ENCODE results near the gene CD9. TPM values are rescaled to one million over a fixed set of nuclear protein-coding genes. Genes with fewer than 3 reads are reported as not detected.

Gene CD9
- polyA plus RNA-seq, 2 donors = 467 to 898 TPM

GRCh38 chr12:6198985-6199530, 1.1 kb upstream of the CD9 start:
- H3K27me3 ChIP-seq (ENCODE audit: control insufficient read depth in 1 of 2, insufficient read depth in 2 of 2, low read length in 2 of 2) = no peaks in the 10 kb centered on the region
- H3K4me1 ChIP-seq (ENCODE audit: control insufficient read depth in 2 of 2, insufficient read depth in 2 of 2, low read length in 1 of 2) = peaks cover 7 to 25% of the 10 kb centered on the region in 2 donors
- WGBS, 2 donors = 25 to 44% methylated on average over 10 of the region's 10 CpGs
- H3K36me3 ChIP-seq (ENCODE audit: control insufficient read depth in 2 of 2, insufficient read depth in 2 of 2, low read length in 1 of 2) = peaks cover 0 to 9% of the 10 kb centered on the region in 2 donors
- peak overlapping the region in 1 of 2 donors; percentile 15 for H3K4me3 ChIP-seq (ENCODE audit: low read depth in 1 of 2, low read length in 2 of 2)
- peak overlapping the region; percentile 94 to 97 for H3K27ac ChIP-seq (ENCODE audit: low read depth in 2 of 2, low read length in 1 of 2)
- H3K9me3 ChIP-seq (ENCODE audit: control insufficient read depth in 2 of 2, insufficient read depth in 1 of 2, low read depth in 1 of 2, low read length in 1 of 2) = no peaks in the 10 kb centered on the region

GRCh38 chr12:6199531-6200255, 507 bp upstream of the CD9 start:
- Histone ChIP-seq H3K27me3 (ENCODE audit: control insufficient read depth in 1 of 2, insufficient read depth in 2 of 2, low read length in 2 of 2) (no peaks in the 10 kb centered on the region), H3K27ac (ENCODE audit: low read depth in 2 of 2, low read length in 1 of 2) (peak overlapping the region; percentile 94 to 97), H3K4me1 (ENCODE audit: control insufficient read depth in 2 of 2, insufficient read depth in 2 of 2, low read length in 1 of 2) (peaks cover 7 to 29% of the 10 kb centered on the region in 2 donors), H3K4me3 (ENCODE audit: low read depth in 1 of 2, low read length in 2 of 2) (peak overlapping the region; percentile 44 to 87), H3K9me3 (ENCODE audit: control insufficient read depth in 2 of 2, insufficient read depth in 1 of 2, low read depth in 1 of 2, low read length in 1 of 2) (no peaks in the 10 kb centered on the region), H3K36me3 (ENCODE audit: control insufficient read depth in 2 of 2, insufficient read depth in 2 of 2, low read length in 1 of 2) (peaks cover 0 to 9% of the 10 kb centered on the region in 2 donors)
- WGBS, 2 donors = 4 to 7% methylated on average over 40 to 41 of the region's 42 CpGs

- WGBS, 2 donors = 12 to 14% methylated on average over 15 of the region's 15 CpGs
- Histone ChIP-seq H3K4me3 (ENCODE audit: low read depth in 1 of 2, low read length in 2 of 2) (peak overlapping the region; percentile 87 to 88), H3K9me3 (ENCODE audit: control insufficient read depth in 2 of 2, insufficient read depth in 1 of 2, low read depth in 1 of 2, low read length in 1 of 2) (no peaks in the 10 kb centered on the region), H3K4me1 (ENCODE audit: control insufficient read depth in 2 of 2, insufficient read depth in 2 of 2, low read length in 1 of 2) (peaks cover 10 to 34% of the 10 kb centered on the region in 2 donors), H3K27me3 (ENCODE audit: control insufficient read depth in 1 of 2, insufficient read depth in 2 of 2, low read length in 2 of 2) (no peaks in the 10 kb centered on the region), H3K27ac (ENCODE audit: low read depth in 2 of 2, low read length in 1 of 2) (peak overlapping the region; percentile 94 to 96), H3K36me3 (ENCODE audit: control insufficient read depth in 2 of 2, insufficient read depth in 2 of 2, low read length in 1 of 2) (peaks cover 0 to 9% of the 10 kb centered on the region in 2 donors)
Observed at GRCh38 chr12:6201213-6201608, 1.0 kb downstream of the CD9 start.

- peaks cover 10 to 34% of the 10 kb centered on the region in 2 donors for H3K4me1 ChIP-seq (ENCODE audit: control insufficient read depth in 2 of 2, insufficient read depth in 2 of 2, low read length in 1 of 2)
- H3K27ac ChIP-seq (ENCODE audit: low read depth in 2 of 2, low read length in 1 of 2) = peak overlapping the region; percentile 94 to 96
- peaks cover 0 to 9% of the 10 kb centered on the region in 2 donors for H3K36me3 ChIP-seq (ENCODE audit: control insufficient read depth in 2 of 2, insufficient read depth in 2 of 2, low read length in 1 of 2)
- H3K4me3 ChIP-seq (ENCODE audit: low read depth in 1 of 2, low read length in 2 of 2) = peak overlapping the region; percentile 87 to 88
- no peaks in the 10 kb centered on the region for H3K27me3 ChIP-seq (ENCODE audit: control insufficient read depth in 1 of 2, insufficient read depth in 2 of 2, low read length in 2 of 2)
- no peaks in the 10 kb centered on the region for H3K9me3 ChIP-seq (ENCODE audit: control insufficient read depth in 2 of 2, insufficient read depth in 1 of 2, low read depth in 1 of 2, low read length in 1 of 2)
- 35 to 50% methylated on average over 3 of the region's 3 CpGs for WGBS, 2 donors
Observed at GRCh38 chr12:6201826-6202225, 1.6 kb downstream of the CD9 start.

- H3K4me3 ChIP-seq (ENCODE audit: low read depth in 1 of 2, low read length in 2 of 2) = peak overlapping the region; percentile 87 to 88
- peaks cover 0 to 9% of the 10 kb centered on the region in 2 donors for H3K36me3 ChIP-seq (ENCODE audit: control insufficient read depth in 2 of 2, insufficient read depth in 2 of 2, low read length in 1 of 2)
- H3K27ac ChIP-seq (ENCODE audit: low read depth in 2 of 2, low read length in 1 of 2) = peak overlapping the region; percentile 94 to 96
- H3K4me1 ChIP-seq (ENCODE audit: control insufficient read depth in 2 of 2, insufficient read depth in 2 of 2, low read length in 1 of 2) = peaks cover 13 to 34% of the 10 kb centered on the region in 2 donors
- no peaks in the 10 kb centered on the region for H3K9me3 ChIP-seq (ENCODE audit: control insufficient read depth in 2 of 2, insufficient read depth in 1 of 2, low read depth in 1 of 2, low read length in 1 of 2)
- 34 to 53% methylated on average over 6 of the region's 6 CpGs for WGBS, 2 donors
- no peaks in the 10 kb centered on the region for H3K27me3 ChIP-seq (ENCODE audit: control insufficient read depth in 1 of 2, insufficient read depth in 2 of 2, low read length in 2 of 2)
Observed at GRCh38 chr12:6202304-6202703, 2.1 kb downstream of the CD9 start.

- Histone ChIP-seq H3K9me3 (ENCODE audit: control insufficient read depth in 2 of 2, insufficient read depth in 1 of 2, low read depth in 1 of 2, low read length in 1 of 2) (no peaks in the 10 kb centered on the region), H3K27ac (ENCODE audit: low read depth in 2 of 2, low read length in 1 of 2) (peak overlapping the region; percentile 94 to 96), H3K36me3 (ENCODE audit: control insufficient read depth in 2 of 2, insufficient read depth in 2 of 2, low read length in 1 of 2) (peaks cover 0 to 9% of the 10 kb centered on the region in 2 donors), H3K27me3 (ENCODE audit: control insufficient read depth in 1 of 2, insufficient read depth in 2 of 2, low read length in 2 of 2) (no peaks in the 10 kb centered on the region), H3K4me1 (ENCODE audit: control insufficient read depth in 2 of 2, insufficient read depth in 2 of 2, low read length in 1 of 2) (peaks cover 13 to 35% of the 10 kb centered on the region in 2 donors), H3K4me3 (ENCODE audit: low read depth in 1 of 2, low read length in 2 of 2) (peak overlapping the region; percentile 87 to 88)
- 35 to 58% methylated on average over 3 of the region's 3 CpGs for WGBS, 2 donors
Observed at GRCh38 chr12:6202846-6203245, 2.6 kb downstream of the CD9 start.

GRCh38 chr12:6203601-6204000, 3.4 kb downstream of the CD9 start:
- H3K27ac ChIP-seq (ENCODE audit: low read depth in 2 of 2, low read length in 1 of 2) = peak overlapping the region; percentile 94 to 96
- no peaks in the 10 kb centered on the region for H3K9me3 ChIP-seq (ENCODE audit: control insufficient read depth in 2 of 2, insufficient read depth in 1 of 2, low read depth in 1 of 2, low read length in 1 of 2)
- peaks cover 13 to 28% of the 10 kb centered on the region in 2 donors for H3K4me1 ChIP-seq (ENCODE audit: control insufficient read depth in 2 of 2, insufficient read depth in 2 of 2, low read length in 1 of 2)
- no peaks in the 10 kb centered on the region for H3K27me3 ChIP-seq (ENCODE audit: control insufficient read depth in 1 of 2, insufficient read depth in 2 of 2, low read length in 2 of 2)
- H3K36me3 ChIP-seq (ENCODE audit: control insufficient read depth in 2 of 2, insufficient read depth in 2 of 2, low read length in 1 of 2) = peaks cover 0 to 9% of the 10 kb centered on the region in 2 donors
- H3K4me3 ChIP-seq (ENCODE audit: low read depth in 1 of 2, low read length in 2 of 2) = peak overlapping the region; percentile 87 to 88
- 69 to 74% methylated on average over 3 of the region's 3 CpGs for WGBS, 2 donors

- Histone ChIP-seq H3K4me3 (ENCODE audit: low read depth in 1 of 2, low read length in 2 of 2) (peak overlapping the region in 1 of 2 donors; percentile 10), H3K4me1 (ENCODE audit: control insufficient read depth in 2 of 2, insufficient read depth in 2 of 2, low read length in 1 of 2) (peaks cover 13 to 30% of the 10 kb centered on the region in 2 donors), H3K27me3 (ENCODE audit: control insufficient read depth in 1 of 2, insufficient read depth in 2 of 2, low read length in 2 of 2) (no peaks in the 10 kb centered on the region), H3K36me3 (ENCODE audit: control insufficient read depth in 2 of 2, insufficient read depth in 2 of 2, low read length in 1 of 2) (peaks cover 0 to 11% of the 10 kb centered on the region in 2 donors), H3K27ac (ENCODE audit: low read depth in 2 of 2, low read length in 1 of 2) (peak overlapping the region; percentile 93 to 94), H3K9me3 (ENCODE audit: control insufficient read depth in 2 of 2, insufficient read depth in 1 of 2, low read depth in 1 of 2, low read length in 1 of 2) (no peaks in the 10 kb centered on the region)
- WGBS, 2 donors = 30 to 62% methylated on average over 5 of the region's 5 CpGs
Observed at GRCh38 chr12:6204533-6205143, 4.4 kb downstream of the CD9 start.

GRCh38 chr12:6205144-6205539, 4.9 kb downstream of the CD9 start:
- Histone ChIP-seq H3K27ac (ENCODE audit: low read depth in 2 of 2, low read length in 1 of 2) (peak overlapping the region; percentile 93 to 94), H3K27me3 (ENCODE audit: control insufficient read depth in 1 of 2, insufficient read depth in 2 of 2, low read length in 2 of 2) (no peaks in the 10 kb centered on the region), H3K9me3 (ENCODE audit: control insufficient read depth in 2 of 2, insufficient read depth in 1 of 2, low read depth in 1 of 2, low read length in 1 of 2) (no peaks in the 10 kb centered on the region), H3K4me3 (ENCODE audit: low read depth in 1 of 2, low read length in 2 of 2) (peak overlapping the region in 1 of 2 donors; percentile 10), H3K4me1 (ENCODE audit: control insufficient read depth in 2 of 2, insufficient read depth in 2 of 2, low read length in 1 of 2) (peaks cover 13 to 34% of the 10 kb centered on the region in 2 donors), H3K36me3 (ENCODE audit: control insufficient read depth in 2 of 2, insufficient read depth in 2 of 2, low read length in 1 of 2) (peaks cover 0 to 11% of the 10 kb centered on the region in 2 donors)
- WGBS, 2 donors = 10 to 26% methylated on average over 8 of the region's 8 CpGs

Data from esophagus (tissue), 2 donors.